Suppressor macrophage treated with lipopolysaccharide for 4 hours (primary cell): ENCODE data around the gene R3HDM2.

ENCODE experiments used
- DNase-seq: peaks from one replicate; pipeline ENCODE4 v3.0.0-alpha.2; 2020

Gene R3HDM2

DNA sequence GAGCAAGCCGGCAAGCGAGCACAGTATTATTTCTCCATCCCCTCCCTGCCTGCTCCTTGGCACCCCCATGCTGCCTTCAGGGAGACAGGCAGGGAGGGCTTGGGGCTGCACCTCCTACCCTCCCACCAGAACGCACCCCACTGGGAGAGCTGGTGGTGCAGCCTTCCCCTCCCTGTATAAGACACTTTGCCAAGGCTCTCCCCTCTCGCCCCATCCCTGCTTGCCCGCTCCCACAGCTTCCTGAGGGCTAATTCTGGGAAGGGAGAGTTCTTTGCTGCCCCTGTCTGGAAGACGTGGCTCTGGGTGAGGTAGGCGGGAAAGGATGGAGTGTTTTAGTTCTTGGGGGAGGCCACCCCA lies 218.2 kb downstream of the R3HDM2 start:
- no peak for DNase-seq

DNA sequence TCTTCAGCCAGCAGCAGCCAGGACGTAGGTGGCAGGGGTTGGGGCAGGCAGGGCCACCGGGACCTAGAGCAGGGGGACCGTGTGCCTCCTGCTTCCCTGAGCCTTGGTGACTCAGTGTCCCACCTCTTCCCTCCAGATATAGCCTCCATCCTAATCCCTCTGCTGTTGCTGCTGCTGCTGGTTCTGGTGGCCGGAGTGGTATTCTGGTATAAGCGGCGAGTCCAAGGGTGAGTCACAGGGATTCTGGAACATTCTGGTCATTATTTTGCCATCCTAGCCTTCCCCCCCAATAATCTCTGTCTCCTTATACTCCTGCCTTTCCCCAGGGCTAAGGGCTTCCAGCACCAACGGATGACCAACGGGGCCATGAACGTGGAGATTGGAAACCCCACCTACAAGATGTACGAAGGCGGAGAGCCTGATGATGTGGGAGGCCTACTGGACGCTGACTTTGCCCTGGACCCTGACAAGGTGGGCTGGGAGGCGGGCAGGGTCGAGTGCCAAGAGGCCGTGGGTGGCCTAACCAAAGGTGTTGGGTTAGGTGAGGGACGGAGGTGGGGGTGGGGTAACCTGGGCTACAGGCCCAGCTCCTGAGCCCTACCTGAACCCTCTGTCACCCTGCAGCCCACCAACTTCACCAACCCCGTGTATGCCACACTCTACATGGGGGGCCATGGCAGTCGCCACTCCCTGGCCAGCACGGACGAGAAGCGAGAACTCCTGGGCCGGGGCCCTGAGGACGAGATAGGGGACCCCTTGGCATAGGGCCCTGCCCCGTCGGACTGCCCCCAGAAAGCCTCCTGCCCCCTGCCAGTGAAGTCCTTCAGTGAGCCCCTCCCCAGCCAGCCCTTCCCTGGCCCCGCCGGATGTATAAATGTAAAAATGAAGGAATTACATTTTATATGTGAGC lies 218.8 kb downstream of the R3HDM2 start:
- no peak for DNase-seq

DNA sequence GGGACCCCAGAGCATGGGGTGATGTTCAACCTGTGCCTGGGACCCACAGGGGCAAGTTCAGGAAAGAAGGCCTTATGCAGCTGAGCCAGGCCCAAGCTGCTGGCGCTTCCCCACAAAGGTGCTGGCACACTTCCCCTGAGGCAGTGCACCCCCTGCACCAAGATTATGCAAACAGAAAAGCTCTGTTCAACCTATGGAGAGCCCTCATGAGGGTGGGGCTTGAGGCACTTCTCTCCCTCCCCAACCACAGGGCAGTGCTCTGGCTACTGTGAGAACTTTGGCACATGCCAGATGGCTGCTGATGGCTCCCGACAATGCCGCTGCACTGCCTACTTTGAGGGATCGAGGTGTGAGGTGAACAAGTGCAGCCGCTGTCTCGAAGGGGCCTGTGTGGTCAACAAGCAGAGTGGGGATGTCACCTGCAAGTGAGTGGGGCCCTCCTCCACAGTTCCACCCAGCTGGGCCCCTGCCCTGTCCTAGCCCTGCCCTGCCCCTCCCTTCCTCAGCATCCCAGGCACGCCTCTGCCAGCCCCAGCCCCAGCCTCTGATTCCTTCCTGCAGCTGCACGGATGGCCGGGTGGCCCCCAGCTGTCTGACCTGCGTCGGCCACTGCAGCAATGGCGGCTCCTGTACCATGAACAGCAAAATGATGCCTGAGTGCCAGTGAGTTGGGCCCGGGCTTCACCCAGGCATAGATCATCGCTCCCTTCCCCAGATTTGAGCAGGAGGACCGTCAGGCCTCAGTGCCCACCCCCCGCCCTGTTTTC lies 219.7 kb downstream of the R3HDM2 start:
- DNase-seq, result no peak

DNA sequence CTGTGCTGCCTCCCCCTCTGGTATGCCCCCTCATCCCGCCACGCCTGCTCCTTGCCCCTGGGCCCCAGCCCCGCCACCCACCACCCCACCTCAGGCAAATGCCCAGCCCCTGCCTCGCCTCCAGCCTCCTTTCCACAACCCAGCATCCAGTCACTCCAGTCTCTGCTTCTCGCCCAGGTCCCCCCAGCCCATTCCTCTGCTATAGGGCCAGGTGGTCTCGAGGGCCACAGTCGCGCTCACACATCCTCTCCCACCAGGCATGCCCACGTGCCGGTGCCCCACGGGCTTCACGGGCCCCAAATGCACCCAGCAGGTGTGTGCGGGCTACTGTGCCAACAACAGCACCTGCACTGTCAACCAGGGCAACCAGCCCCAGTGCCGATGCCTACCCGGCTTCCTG lies 220.4 kb downstream of the R3HDM2 start:
- DNase-seq, result no peak

DNA sequence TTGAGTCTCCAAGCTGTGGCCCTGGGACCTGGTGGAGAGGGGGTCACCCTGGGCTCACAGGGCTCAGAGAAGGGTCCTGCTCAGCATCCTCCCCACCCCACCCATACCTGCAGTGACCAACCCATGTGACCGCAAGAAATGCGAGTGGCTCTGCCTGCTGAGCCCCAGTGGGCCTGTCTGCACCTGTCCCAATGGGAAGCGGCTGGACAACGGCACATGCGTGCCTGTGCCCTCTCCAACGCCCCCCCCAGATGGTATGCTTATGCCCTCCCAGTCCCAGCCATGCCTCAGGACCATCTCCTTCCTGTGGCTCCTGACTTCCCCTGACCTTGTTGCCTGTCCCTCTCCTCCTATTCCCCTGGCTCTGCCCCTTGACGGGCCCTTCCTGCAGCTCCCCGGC lies 220.9 kb downstream of the R3HDM2 start:
- DNase-seq, result no peak

DNA sequence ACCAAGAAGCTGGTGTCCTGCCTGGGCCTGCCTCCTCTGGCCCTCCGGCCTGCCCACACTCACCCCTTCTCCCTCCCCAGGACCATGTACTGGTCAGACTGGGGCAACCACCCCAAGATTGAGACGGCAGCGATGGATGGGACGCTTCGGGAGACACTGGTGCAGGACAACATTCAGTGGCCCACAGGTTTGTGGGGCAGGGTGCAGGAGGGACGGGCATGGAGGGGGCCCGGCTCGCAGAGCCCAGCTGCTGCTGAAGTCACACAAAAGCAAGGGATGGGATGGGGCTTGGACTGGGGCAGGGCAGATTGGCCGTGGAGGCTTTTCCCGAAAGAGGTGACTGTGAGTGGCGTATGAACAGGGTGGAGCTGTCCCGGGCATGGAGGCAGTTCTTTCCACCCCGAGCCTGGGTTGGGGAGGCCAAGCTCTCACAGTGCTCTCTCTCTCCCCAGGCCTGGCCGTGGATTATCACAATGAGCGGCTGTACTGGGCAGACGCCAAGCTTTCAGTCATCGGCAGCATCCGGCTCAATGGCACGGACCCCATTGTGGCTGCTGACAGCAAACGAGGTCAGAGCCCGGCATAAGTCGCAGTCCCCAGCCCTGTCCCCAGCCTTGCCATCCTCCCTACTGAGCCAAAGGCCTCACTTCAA lies 222.1 kb downstream of the R3HDM2 start:
- DNase-seq, result no peak

DNA sequence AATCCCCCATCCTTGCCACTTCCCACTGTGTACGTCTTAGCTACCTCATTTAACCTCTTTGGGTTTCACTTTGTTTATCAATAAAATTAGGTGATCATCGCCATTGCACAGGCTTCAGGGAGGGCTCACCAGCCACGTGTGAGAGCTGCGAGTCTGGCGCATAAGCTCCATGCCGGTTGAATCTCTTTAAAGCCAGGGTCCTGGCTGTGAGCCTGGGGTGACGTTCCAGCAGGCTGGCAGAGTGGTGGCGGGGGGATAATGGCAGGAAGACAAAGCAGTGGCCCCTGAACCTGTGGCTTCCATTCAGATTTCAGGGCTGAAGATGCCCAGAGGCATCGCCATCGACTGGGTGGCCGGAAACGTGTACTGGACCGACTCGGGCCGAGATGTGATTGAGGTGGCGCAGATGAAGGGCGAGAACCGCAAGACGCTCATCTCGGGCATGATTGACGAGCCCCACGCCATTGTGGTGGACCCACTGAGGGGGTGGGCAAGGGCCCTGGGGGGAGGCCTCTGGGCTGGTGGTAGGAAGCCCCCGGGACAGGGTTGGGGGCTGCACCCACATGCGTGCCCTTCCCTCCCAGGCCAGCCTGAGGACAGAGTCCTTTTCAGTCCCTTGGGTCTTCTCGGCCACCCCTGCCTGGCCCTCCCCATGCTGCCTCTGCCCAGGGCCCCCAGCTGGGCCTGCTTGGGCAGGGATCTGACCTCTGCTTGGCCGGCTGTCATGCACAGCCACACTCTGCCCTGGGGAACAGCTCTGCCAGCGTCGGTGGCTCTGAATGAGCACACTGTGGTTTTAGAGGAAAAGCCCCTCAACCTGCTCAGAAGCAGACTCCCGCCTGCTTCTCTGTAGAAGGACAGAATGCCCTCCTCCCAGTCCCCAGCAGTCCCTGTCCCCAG lies 222.9 kb downstream of the R3HDM2 start:
- DNase-seq, result no peak

DNA sequence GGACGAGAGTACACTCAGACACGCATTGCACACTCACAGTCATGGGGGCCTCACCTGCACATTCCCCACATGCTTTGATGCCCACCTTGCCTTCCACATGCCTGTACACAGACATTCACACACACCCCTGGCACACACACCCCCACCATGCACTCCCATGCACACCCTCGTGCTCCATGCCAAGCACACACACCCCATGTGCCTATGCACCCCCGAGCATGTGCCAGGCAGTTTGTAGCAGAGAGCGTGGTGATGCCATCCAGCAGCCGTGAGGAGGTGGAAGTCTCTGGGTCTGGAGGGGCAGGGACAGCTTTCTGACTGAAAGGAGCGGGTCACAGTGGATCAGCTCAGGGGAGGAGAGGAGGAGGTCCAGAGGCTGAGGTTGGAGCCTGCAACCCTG lies 224.9 kb downstream of the R3HDM2 start:
- DNase-seq, result no peak

DNA sequence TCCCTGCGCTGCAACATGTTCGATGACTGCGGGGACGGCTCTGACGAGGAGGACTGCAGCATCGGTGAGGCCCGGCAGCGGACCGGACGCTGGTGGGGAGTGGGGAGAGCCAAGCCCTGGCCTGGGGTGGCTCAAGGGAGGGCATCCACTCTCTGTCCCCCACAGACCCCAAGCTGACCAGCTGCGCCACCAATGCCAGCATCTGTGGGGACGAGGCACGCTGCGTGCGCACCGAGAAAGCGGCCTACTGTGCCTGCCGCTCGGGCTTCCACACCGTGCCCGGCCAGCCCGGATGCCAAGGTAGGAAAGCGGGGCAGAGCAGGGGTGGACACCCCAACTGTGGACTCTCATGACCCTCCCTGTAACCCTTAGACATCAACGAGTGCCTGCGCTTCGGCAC lies 225.7 kb downstream of the R3HDM2 start:
- DNase-seq, result no peak

DNA sequence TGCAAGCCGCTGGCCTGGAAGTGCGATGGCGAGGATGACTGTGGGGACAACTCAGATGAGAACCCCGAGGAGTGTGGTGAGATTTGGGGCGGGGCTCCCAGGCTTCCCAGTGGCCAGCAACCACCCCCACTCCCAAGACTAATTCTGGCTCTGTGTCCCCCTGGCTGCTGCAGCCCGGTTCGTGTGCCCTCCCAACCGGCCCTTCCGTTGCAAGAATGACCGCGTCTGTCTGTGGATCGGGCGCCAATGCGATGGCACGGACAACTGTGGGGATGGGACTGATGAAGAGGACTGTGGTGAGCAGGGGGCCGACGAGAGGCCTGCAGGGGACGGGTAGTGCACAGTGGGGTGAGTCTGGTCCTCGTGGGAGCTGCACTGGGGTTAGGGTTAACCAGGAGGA lies 226.4 kb downstream of the R3HDM2 start:
- no peak for DNase-seq

DNA sequence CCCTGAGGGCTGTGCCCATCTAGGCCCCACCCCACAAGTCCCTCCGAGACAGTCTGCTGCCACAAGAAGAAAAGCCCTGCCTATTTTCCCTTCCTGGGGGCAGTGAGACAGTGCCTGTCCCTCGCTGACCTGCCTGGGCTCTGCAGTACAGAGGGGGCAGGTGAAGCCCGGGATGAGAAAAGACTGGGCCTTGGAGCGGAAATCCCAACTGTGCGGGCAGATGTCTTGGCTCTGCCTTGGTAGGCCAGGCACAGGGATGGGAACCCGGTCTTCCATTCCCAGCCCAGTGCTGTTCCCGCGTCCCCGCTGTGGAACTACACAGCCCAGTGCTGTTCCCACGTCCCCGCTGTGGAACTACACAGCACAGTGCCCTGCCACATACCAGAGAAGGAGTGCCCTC lies 227.1 kb downstream of the R3HDM2 start:
- no peak for DNase-seq
